ENCODE measurements around the gene NUP93. TPM values are rescaled to one million over a fixed set of nuclear protein-coding genes. Genes with fewer than 3 reads are reported as not detected.

The NUP93 gene
- 237 and 264 TPM in 2 replicates for polyA plus RNA-seq
- polyA minus RNA-seq: 328 and 335 TPM in 2 replicates

- peak; percentile 62 for TF ChIP-seq TAF1 (IDR thresholded peaks at IDR 0.05; ENCODE audit: low read depth)
- peak; percentile 98 for TF ChIP-seq MXI1 (conservative IDR thresholded peaks at IDR 0.05; ENCODE audit: poor library complexity, severe bottlenecking)
- TF ChIP-seq SMC3 (conservative IDR thresholded peaks at IDR 0.05; ENCODE audit: poor library complexity): peak; percentile 51
- TF ChIP-seq, protein P1, sequence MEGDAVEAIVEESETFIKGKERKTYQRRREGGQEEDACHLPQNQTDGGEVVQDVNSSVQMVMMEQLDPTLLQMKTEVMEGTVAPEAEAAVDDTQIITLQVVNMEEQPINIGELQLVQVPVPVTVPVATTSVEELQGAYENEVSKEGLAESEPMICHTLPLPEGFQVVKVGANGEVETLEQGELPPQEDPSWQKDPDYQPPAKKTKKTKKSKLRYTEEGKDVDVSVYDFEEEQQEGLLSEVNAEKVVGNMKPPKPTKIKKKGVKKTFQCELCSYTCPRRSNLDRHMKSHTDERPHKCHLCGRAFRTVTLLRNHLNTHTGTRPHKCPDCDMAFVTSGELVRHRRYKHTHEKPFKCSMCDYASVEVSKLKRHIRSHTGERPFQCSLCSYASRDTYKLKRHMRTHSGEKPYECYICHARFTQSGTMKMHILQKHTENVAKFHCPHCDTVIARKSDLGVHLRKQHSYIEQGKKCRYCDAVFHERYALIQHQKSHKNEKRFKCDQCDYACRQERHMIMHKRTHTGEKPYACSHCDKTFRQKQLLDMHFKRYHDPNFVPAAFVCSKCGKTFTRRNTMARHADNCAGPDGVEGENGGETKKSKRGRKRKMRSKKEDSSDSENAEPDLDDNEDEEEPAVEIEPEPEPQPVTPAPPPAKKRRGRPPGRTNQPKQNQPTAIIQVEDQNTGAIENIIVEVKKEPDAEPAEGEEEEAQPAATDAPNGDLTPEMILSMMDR (IDR thresholded peaks at IDR 0.05; ENCODE audit: poor library complexity, severe bottlenecking): peak; percentile 16
- peak; percentile 36 for TF ChIP-seq RAD21 (conservative IDR thresholded peaks at IDR 0.05)
- TF ChIP-seq POLR2AphosphoS5 (IDR thresholded peaks at IDR 0.05): peak; percentile 90
- no peak for TF ChIP-seq EP300 (conservative IDR thresholded peaks at IDR 0.05; ENCODE audit: poor library complexity, severe bottlenecking)
- TF ChIP-seq REST (IDR thresholded peaks at IDR 0.05; ENCODE audit: borderline replicate concordance): peak; percentile 92
- no peak for TF ChIP-seq EZH2 (IDR thresholded peaks at IDR 0.05; ENCODE audit: borderline replicate concordance, insufficient read depth, low read length, poor library complexity, severe bottlenecking)
- H3K27ac ChIP-seq (ENCODE audit: low read length): peak within 1 kb of the TSS; percentile 75
These were observed at the start of gene NUP93 for GRCh38 chr16:56729735-56730662. NUP93 (plus strand) TSS chr16:56730129; CDS start chr16:56748248, 18,119 bp downstream.

DNA sequence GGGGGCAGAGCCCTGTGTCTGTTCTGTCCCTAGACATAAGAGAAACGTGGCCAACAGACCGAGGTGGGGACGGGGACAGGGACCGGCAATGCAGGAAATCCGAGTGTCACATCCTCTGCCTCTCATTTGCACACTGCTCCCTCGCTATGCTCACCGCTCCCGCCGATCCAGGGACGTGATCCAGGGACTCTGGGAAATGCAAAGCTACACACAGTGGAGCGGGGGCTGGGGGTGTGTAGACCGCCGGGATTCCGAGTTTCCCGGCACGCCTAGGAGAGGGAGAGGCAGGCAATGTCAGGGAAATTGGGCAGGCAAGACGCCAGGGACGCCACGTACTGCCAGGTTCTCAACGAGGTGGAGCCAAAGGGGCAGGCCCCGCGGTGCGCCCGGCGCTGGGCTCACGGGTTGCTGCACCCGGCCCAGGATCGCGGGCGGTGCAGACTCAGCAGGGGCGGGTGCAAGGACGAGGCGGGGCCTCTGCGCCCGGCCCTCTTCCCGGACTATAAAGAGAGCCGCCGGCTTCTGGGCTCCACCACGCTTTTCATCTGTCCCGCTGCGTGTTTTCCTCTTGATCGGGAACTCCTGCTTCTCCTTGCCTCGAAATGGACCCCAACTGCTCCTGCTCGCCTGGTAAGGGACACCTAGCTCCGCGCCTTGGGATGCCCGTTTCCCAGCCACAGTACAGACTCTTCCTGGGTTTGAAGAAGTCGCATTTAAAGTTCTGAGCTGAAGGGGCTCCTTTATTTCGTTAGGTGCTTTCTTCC lies 47.8 kb upstream of the NUP93 start, which contains the start of gene MT1X:
Gene MT1X (plus strand): TSS at position 532 of the 764 bp plus-strand sequence. CDS start 71 bp downstream, at position 603.
- TF ChIP-seq SMC3 (conservative IDR thresholded peaks at IDR 0.05; ENCODE audit: poor library complexity) (peak; percentile 12), REST (IDR thresholded peaks at IDR 0.05; ENCODE audit: borderline replicate concordance) (no peak), EP300 (conservative IDR thresholded peaks at IDR 0.05; ENCODE audit: poor library complexity, severe bottlenecking) (no peak), EZH2 (IDR thresholded peaks at IDR 0.05; ENCODE audit: borderline replicate concordance, insufficient read depth, low read length, poor library complexity, severe bottlenecking) (no peak), POLR2AphosphoS5 (IDR thresholded peaks at IDR 0.05) (no peak), TAF1 (IDR thresholded peaks at IDR 0.05; ENCODE audit: low read depth) (no peak), RAD21 (conservative IDR thresholded peaks at IDR 0.05) (no peak)
- Histone ChIP-seq H3K4me2 (ENCODE audit: low read length) (no peak within 1 kb of the TSS), H3K9me2 (ENCODE audit: insufficient read depth, low read length) (no peaks in the 10 kb centered on the region), H3K4me3 (ENCODE audit: low read length) (peak within 1 kb of the TSS; percentile 64), H3K27me3 (ENCODE audit: insufficient read depth, low read depth, low read length) (peaks cover 37% of the 10 kb centered on the region), H3K36me3 (ENCODE audit: insufficient read depth, low read length) (no peaks in the 10 kb centered on the region), H2AFZ (ENCODE audit: low read depth, low read length) (no peak within 1 kb of the TSS), H3F3A (ENCODE audit: insufficient read depth, low read length, poor library complexity, severe bottlenecking) (no peaks in the 10 kb centered on the region), H3K9ac (ENCODE audit: low read length) (peak within 1 kb of the TSS; percentile 32), H3K79me2 (replicated peaks; ENCODE audit: insufficient read depth, low read length) (no peaks in the 10 kb centered on the region), H3K9me3 (ENCODE audit: low read length) (no peaks in the 10 kb centered on the region), H4K20me1 (ENCODE audit: insufficient read depth) (no peaks in the 10 kb centered on the region), H3K27ac (ENCODE audit: low read length) (no peak within 1 kb of the TSS)

More at GRCh38 chr16:56729735-56730662, at the start of gene NUP93:
- Histone ChIP-seq H3K9me3 (ENCODE audit: low read length) (no peaks in the 10 kb centered on the region), H3K4me3 (ENCODE audit: low read length) (peak within 1 kb of the TSS; percentile 99), H2AFZ (ENCODE audit: low read depth, low read length) (peak within 1 kb of the TSS; percentile 87), H3K36me3 (ENCODE audit: insufficient read depth, low read length) (no peaks in the 10 kb centered on the region), H3K27me3 (ENCODE audit: insufficient read depth, low read depth, low read length) (no peaks in the 10 kb centered on the region), H3K79me2 (replicated peaks; ENCODE audit: insufficient read depth, low read length) (peaks cover 27% of the 10 kb centered on the region), H3K4me2 (ENCODE audit: low read length) (peak within 1 kb of the TSS; percentile 97), H3F3A (ENCODE audit: insufficient read depth, low read length, poor library complexity, severe bottlenecking) (no peaks in the 10 kb centered on the region), H3K9ac (ENCODE audit: low read length) (peak within 1 kb of the TSS; percentile 75), H4K20me1 (ENCODE audit: insufficient read depth) (no peaks in the 10 kb centered on the region), H3K9me2 (ENCODE audit: insufficient read depth, low read length) (no peaks in the 10 kb centered on the region)
